HepG2 (cell line): ENCODE results near the gene ADRA2B. TPM values are rescaled to one million over a fixed set of nuclear protein-coding genes. Genes with fewer than 3 reads are reported as not detected.

Source experiments
- ATAC-seq: fragments of 200-7000 bp; cut with Tn5 transposase; 3 replicates; pipeline ENCODE4 v1.9.1; 2020; ENCODE audit warnings: mild to moderate bottlenecking, moderate library complexity
- BruUV-seq: library from RNA; stranded (reverse); fragments of 400-500 nt; replicated peaks from 2 replicates; lab custom pipeline; 2021; lab: Mats Ljungman, UMichigan
- CTCF ChIA-PET: fragments of 300-600 bp; formaldehyde crosslinking; extraction: SDS; loops from one replicate; lab custom pipeline; 2021; ENCODE audit warnings: low total read pairs, inconsistent platforms, low intra/inter-chr PET ratio; lab: Yijun Ruan, JAX
- POLR2A ChIA-PET: fragments of 350-600 bp; sonication (Branson Sonifier 250); formaldehyde crosslinking; loops from one replicate; lab custom pipeline; 2020; ENCODE audit warnings: antibody characterized with exemption, inconsistent platforms; lab: Yijun Ruan, JAX
- DNase-seq: peaks from one replicate; pipeline ENCODE4 v3.0.0-alpha.2; 2015; ENCODE audit warnings: low spot score
- FAIRE-seq: peaks from 3 replicates; lab custom pipeline; 2011; peaks lifted over from hg19 to GRCh38; lab: Jason Lieb, UNC
- H2AFZ ChIP-seq: one replicate; pipeline ENCODE4 v1.6.1; 2011; ENCODE audit warnings: low read length, inconsistent platforms
- H3K27ac ChIP-seq: fragments of 300-600 bp; 3 replicates; pipeline ENCODE4 v1.8.0; 2011; ENCODE audit warnings: mixed run types, mild to moderate bottlenecking, mixed read lengths, low read length, inconsistent platforms; ENCODE audit not compliant: insufficient read depth; ENCODE audit errors: extremely low read length
- H3K27me3 ChIP-seq, 2 experiments: fragments of 200-600 bp in 1 of 2; 2 replicates in 1 of 2; 3 replicates in 1 of 2; pipeline versions ENCODE4 v1.6.0 to v1.8.0; 2011; ENCODE audit warnings: low read length in 2 of 2, mild to moderate bottlenecking in 2 of 2, moderate library complexity in 2 of 2, inconsistent platforms in 1 of 2; ENCODE audit not compliant: insufficient read depth in 2 of 2, control insufficient read depth in 1 of 2
- H3K36me3 ChIP-seq, 2 experiments: fragments of 200-600 bp in 1 of 2; replicated peaks in 1 of 2; 2 replicates in 1 of 2; 3 replicates in 1 of 2; pipeline versions ENCODE4 v1.5.1 to v1.8.0; 2011; ENCODE audit warnings: low read length in 2 of 2, inconsistent platforms in 1 of 2; ENCODE audit not compliant: insufficient read depth in 2 of 2, control insufficient read depth in 1 of 2
- H3K4me1 ChIP-seq: 2 replicates; pipeline ENCODE4 v1.5.1; 2012; ENCODE audit warnings: low read length, inconsistent platforms; ENCODE audit not compliant: insufficient read depth
- H3K4me2 ChIP-seq: 2 replicates; pipeline ENCODE4 v1.6.0; 2011; ENCODE audit warnings: low read depth, low read length, inconsistent platforms
- H3K4me3 ChIP-seq, 3 experiments: fragments of 200-600 bp in 1 of 3; sonication (generic), shearing (Covaris generic) in 1 of 3; replicated peaks in 1 of 3; 2 replicates each; pipeline ENCODE4 v1.5.1; 2011 to 2016; ENCODE audit warnings: low read length in 3 of 3, inconsistent platforms in 2 of 3, low read depth in 2 of 3, mild to moderate bottlenecking in 2 of 3, control low read depth in 1 of 3, mixed read lengths in 1 of 3; ENCODE audit not compliant: insufficient read depth in 1 of 3
- H3K79me2 ChIP-seq: one replicate; pipeline ENCODE4 v1.6.1; 2011; ENCODE audit warnings: low read length, inconsistent platforms; ENCODE audit not compliant: insufficient read depth
- H3K9ac ChIP-seq: 2 replicates; pipeline ENCODE4 v1.6.0; 2011; ENCODE audit warnings: mild to moderate bottlenecking, low read depth, low read length, inconsistent platforms; ENCODE audit not compliant: insufficient read depth
- H3K9me3 ChIP-seq: 2 replicates; pipeline ENCODE4 v1.5.1; 2012; ENCODE audit warnings: mild to moderate bottlenecking, low read length
- H4K20me1 ChIP-seq: 2 replicates; pipeline ENCODE4 v1.6.0; 2011; ENCODE audit warnings: inconsistent platforms, mild to moderate bottlenecking, low read length, moderate library complexity; ENCODE audit not compliant: insufficient read depth
- ATAD3A ChIP-seq: sonication (generic); formaldehyde crosslinking; IDR thresholded peaks from 2 replicates; pipeline ENCODE4 v1.4.0; 2020; ENCODE audit warnings: missing genetic modification reagents
- IRF2 ChIP-seq: IDR thresholded peaks from 2 replicates; pipeline ENCODE4 v1.6.1; 2018; ENCODE audit warnings: missing genetic modification reagents, missing compliant biosample characterization
- PRMT3 ChIP-seq: sonication (generic); formaldehyde crosslinking; IDR thresholded peaks from 2 replicates; pipeline ENCODE4 v1.8.1; 2022; ENCODE audit warnings: low read depth, mild to moderate bottlenecking, moderate library complexity, missing genetic modification reagents, borderline replicate concordance
- XRCC5 ChIP-seq: fragments of 200-400 bp; formaldehyde crosslinking; optimal IDR thresholded peaks from 2 replicates; pipeline ENCODE3; 2017; ENCODE audit warnings: mild to moderate bottlenecking, low read length
- ZNF513 ChIP-seq: sonication (generic); formaldehyde crosslinking; conservative IDR thresholded peaks from 2 replicates; pipeline ENCODE4 v1.5.0; 2020; ENCODE audit warnings: missing genetic modification reagents
- ZNF562 ChIP-seq: sonication (generic); formaldehyde crosslinking; IDR thresholded peaks from 2 replicates; pipeline ENCODE4 v1.8.0; 2022; ENCODE audit warnings: missing genetic modification reagents, borderline replicate concordance
- ZSCAN31 ChIP-seq: sonication (generic); formaldehyde crosslinking; IDR thresholded peaks from 2 replicates; pipeline ENCODE4 v1.5.0; 2020; ENCODE audit warnings: low read depth, mild to moderate bottlenecking, missing genetic modification reagents
- WGBS: methylation state at CpG from one replicate; pipeline ENCODE4 v1.1.6; 2017; ENCODE audit warnings: low lambda C conversion rate; 5-methylcytosine and 5-hydroxymethylcytosine counted together
- in situ Hi-C: cut with HindIII; loops from 2 replicates; pipeline ENCODE4 v1.10.0; 2017; ENCODE audit warnings: low pct_unique_long_range_greater_than_20kb; ENCODE audit not compliant: extremely low pct_ligation_motif_present
- intact Hi-C: fragments of 100-400 bp; cut with micrococcal nuclease; formaldehyde crosslinking; loops from one replicate; pipeline ENCODE4 v1.10.0; 2022; ENCODE audit not compliant: unreplicated experiment
- polyA plus RNA-seq, 8 experiments: library from polyadenylated mRNA; depleted of rRNA in 3 of 8; stranded (reverse) in 7 of 8; unstranded in 1 of 8; fragments of >200 nt; fragmentation: Illumina TruSeq in 4 of 8; extraction: Trizol in 4 of 8; gene quantifications; 2 replicates each; pipeline versions ENCODE4 v1.2.1 to v1.2.3, GENCODE V29; 2011 to 2016; ENCODE audit warnings: low read depth in 4 of 8, missing spikeins in 1 of 8, mixed read lengths in 1 of 8; ENCODE audit not compliant: insufficient read depth in 1 of 8
- total RNA-seq, 5 experiments: library from RNA; depleted of rRNA; stranded (reverse); fragments of >200 nt; fragmentation: Illumina TruSeq; extraction: Trizol; gene quantifications; 2 replicates each; pipeline ENCODE4 v1.2.3, GENCODE V29; 2016; ENCODE audit warnings: low read depth in 1 of 5
- TF ChIP-seq, protein P1 (sequence below): sonication (generic); formaldehyde crosslinking; IDR thresholded peaks from 2 replicates; pipeline ENCODE4 v1.9.0; 2021; ENCODE audit warnings: mild to moderate bottlenecking, missing genetic modification reagents
- TF ChIP-seq, protein P2 (sequence below): IDR thresholded peaks from 2 replicates; pipeline ENCODE4 v1.4.0; 2020; ENCODE audit warnings: mild to moderate bottlenecking, missing genetic modification reagents

The ADRA2B gene
- total and polyA plus RNA-seq, 2 of the 13 experiments (the other 11 are each of a cell fraction or from before 2014, with no cell fraction given) = not detected

DNA sequence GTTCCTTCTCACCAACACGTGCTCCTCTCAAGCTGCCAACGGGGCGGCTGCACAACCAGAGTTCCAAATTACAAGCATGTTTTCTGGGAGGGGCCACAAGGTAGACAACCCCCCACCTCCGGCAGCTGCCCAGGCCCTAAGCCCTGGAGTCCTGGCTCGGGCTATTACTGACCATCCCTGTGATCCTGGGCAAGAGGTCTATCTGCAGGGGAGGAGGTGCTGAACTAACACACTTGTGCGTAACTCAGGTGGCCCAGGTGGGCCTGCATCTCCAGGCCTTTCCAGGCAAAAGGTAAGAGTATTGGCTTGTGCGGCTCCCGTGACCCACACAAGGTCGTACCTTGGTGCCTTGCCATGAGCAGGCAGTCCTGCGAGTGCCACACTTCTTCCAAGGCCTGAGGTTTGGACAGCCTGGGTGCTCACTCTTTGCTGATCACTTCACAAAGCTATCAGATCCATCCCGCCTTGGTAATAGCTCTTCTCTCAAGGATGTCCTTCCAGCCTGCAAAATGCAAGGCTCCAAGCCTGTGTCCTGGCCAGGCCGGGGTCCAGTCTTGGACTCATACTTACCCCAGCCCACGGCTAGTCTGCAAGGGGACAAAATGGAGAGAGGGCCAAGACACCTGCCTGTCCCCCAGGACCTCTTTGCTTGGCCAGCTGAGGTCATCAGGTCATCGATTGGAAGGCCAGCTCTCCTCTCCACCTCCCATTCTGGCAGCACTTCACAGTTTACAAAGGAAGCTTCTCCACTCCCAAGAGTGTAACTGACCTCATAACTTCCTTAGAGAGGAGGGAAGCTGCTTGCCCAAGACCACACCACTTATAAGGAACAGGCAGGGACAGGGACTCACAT is 33.9 kb downstream of the ADRA2B start:
- CTCF ChIA-PET = no interaction called here
- POLR2A ChIA-PET = no interaction called here
- Histone ChIP-seq H3K9me3 (no peaks in the 10 kb centered on the region), H3K79me2 (no peaks in the 10 kb centered on the region), H3K27ac (no peak overlapping the region), H2AFZ (no peak overlapping the region), H3K36me3 (no peaks in the 10 kb centered on the region), H3K4me2 (no peak overlapping the region), H3K9ac (no peak overlapping the region), H3K4me1 (no peaks in the 10 kb centered on the region), H4K20me1 (no peaks in the 10 kb centered on the region), H3K27me3 (peaks cover 8 to 12% of the 10 kb centered on the region in 2 experiments; a peak in 4 of 5 replicates), H3K4me3 (no peak overlapping the region)
- FAIRE-seq (no peak), DNase-seq (no peak), ATAC-seq (no peak)
- in situ Hi-C loops (no loop called here), intact Hi-C loops (no loop called here)
- WGBS = 26% methylated on average over 10 of the region's 14 CpGs
- no TSS peak for BruUV-seq
- TF ChIP-seq ZNF513 (CRISPR knock-in tag) (no peak), IRF2 (CRISPR knock-in tag) (no peak), PRMT3 (CRISPR knock-in tag) (no peak), ZSCAN31 (CRISPR knock-in tag) (no peak), ZNF562 (CRISPR knock-in tag) (no peak), XRCC5 (no peak), ATAD3A (CRISPR knock-in tag) (no peak)
- TF ChIP-seq, protein P1, sequence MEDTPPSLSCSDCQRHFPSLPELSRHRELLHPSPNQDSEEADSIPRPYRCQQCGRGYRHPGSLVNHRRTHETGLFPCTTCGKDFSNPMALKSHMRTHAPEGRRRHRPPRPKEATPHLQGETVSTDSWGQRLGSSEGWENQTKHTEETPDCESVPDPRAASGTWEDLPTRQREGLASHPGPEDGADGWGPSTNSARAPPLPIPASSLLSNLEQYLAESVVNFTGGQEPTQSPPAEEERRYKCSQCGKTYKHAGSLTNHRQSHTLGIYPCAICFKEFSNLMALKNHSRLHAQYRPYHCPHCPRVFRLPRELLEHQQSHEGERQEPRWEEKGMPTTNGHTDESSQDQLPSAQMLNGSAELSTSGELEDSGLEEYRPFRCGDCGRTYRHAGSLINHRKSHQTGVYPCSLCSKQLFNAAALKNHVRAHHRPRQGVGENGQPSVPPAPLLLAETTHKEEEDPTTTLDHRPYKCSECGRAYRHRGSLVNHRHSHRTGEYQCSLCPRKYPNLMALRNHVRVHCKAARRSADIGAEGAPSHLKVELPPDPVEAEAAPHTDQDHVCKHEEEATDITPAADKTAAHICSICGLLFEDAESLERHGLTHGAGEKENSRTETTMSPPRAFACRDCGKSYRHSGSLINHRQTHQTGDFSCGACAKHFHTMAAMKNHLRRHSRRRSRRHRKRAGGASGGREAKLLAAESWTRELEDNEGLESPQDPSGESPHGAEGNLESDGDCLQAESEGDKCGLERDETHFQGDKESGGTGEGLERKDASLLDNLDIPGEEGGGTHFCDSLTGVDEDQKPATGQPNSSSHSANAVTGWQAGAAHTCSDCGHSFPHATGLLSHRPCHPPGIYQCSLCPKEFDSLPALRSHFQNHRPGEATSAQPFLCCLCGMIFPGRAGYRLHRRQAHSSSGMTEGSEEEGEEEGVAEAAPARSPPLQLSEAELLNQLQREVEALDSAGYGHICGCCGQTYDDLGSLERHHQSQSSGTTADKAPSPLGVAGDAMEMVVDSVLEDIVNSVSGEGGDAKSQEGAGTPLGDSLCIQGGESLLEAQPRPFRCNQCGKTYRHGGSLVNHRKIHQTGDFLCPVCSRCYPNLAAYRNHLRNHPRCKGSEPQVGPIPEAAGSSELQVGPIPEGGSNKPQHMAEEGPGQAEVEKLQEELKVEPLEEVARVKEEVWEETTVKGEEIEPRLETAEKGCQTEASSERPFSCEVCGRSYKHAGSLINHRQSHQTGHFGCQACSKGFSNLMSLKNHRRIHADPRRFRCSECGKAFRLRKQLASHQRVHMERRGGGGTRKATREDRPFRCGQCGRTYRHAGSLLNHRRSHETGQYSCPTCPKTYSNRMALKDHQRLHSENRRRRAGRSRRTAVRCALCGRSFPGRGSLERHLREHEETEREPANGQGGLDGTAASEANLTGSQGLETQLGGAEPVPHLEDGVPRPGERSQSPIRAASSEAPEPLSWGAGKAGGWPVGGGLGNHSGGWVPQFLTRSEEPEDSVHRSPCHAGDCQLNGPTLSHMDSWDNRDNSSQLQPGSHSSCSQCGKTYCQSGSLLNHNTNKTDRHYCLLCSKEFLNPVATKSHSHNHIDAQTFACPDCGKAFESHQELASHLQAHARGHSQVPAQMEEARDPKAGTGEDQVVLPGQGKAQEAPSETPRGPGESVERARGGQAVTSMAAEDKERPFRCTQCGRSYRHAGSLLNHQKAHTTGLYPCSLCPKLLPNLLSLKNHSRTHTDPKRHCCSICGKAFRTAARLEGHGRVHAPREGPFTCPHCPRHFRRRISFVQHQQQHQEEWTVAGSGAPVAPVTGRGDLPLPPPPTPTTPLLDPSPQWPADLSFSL (CRISPR knock-in tag) = no peak
- TF ChIP-seq, protein P2, sequence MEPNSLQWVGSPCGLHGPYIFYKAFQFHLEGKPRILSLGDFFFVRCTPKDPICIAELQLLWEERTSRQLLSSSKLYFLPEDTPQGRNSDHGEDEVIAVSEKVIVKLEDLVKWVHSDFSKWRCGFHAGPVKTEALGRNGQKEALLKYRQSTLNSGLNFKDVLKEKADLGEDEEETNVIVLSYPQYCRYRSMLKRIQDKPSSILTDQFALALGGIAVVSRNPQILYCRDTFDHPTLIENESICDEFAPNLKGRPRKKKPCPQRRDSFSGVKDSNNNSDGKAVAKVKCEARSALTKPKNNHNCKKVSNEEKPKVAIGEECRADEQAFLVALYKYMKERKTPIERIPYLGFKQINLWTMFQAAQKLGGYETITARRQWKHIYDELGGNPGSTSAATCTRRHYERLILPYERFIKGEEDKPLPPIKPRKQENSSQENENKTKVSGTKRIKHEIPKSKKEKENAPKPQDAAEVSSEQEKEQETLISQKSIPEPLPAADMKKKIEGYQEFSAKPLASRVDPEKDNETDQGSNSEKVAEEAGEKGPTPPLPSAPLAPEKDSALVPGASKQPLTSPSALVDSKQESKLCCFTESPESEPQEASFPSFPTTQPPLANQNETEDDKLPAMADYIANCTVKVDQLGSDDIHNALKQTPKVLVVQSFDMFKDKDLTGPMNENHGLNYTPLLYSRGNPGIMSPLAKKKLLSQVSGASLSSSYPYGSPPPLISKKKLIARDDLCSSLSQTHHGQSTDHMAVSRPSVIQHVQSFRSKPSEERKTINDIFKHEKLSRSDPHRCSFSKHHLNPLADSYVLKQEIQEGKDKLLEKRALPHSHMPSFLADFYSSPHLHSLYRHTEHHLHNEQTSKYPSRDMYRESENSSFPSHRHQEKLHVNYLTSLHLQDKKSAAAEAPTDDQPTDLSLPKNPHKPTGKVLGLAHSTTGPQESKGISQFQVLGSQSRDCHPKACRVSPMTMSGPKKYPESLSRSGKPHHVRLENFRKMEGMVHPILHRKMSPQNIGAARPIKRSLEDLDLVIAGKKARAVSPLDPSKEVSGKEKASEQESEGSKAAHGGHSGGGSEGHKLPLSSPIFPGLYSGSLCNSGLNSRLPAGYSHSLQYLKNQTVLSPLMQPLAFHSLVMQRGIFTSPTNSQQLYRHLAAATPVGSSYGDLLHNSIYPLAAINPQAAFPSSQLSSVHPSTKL (CRISPR knock-in tag) = no peak
- TF ChIP-seq, all 625 proteins: peak for 0
